HEK293T (cell line): ENCODE measurements around the gene THAP4.
"Not testable (repeated sequence)": the region's sequence is repeated elsewhere in the genome, so short reads cannot be mapped to it uniquely, and the experiment has no call there.

Experiments used
- CTCF ChIA-PET: fragments of 350-600 bp; formaldehyde crosslinking; extraction: SDS; loops from one replicate; lab custom pipeline; 2021; ENCODE audit warnings: antibody characterized with exemption, inconsistent platforms; lab: Yijun Ruan, JAX
- POLR2A ChIA-PET: fragments of 350-600 bp; formaldehyde crosslinking; extraction: SDS; loops from one replicate; lab custom pipeline; 2020; ENCODE audit warnings: antibody characterized with exemption, inconsistent platforms; lab: Yijun Ruan, JAX
- DNase-seq: peaks from one replicate; pipeline ENCODE4 v3.0.0; 2012; ENCODE audit warnings: mixed read lengths; ENCODE audit errors: extremely low spot score
- ARNT ChIP-seq: fragments of 450-650 bp; IDR thresholded peaks from 2 replicates; pipeline ENCODE4 v1.6.1; 2017; ENCODE audit warnings: mild to moderate bottlenecking
- BHLHE40 ChIP-seq: fragments of 450-650 bp; IDR thresholded peaks from 2 replicates; pipeline ENCODE4 v1.6.1; 2016; ENCODE audit warnings: mild to moderate bottlenecking, moderate library complexity, borderline replicate concordance
- CTBP1 ChIP-seq: fragments of 450-650 bp; IDR thresholded peaks from 2 replicates; pipeline ENCODE4 v1.6.1; 2016; ENCODE audit warnings: borderline replicate concordance
- ELF4 ChIP-seq: fragments of 450-650 bp; IDR thresholded peaks from 2 replicates; pipeline ENCODE4 v1.6.1; 2017; ENCODE audit warnings: antibody characterized with exemption
- FOXA1 ChIP-seq: fragments of 450-650 bp; IDR thresholded peaks from 2 replicates; pipeline ENCODE4 v1.6.1; 2016; ENCODE audit warnings: mild to moderate bottlenecking
- FOXK2 ChIP-seq: fragments of 450-650 bp; IDR thresholded peaks from 2 replicates; pipeline ENCODE4 v1.6.1; 2016; ENCODE audit warnings: mild to moderate bottlenecking
- FOXM1 ChIP-seq: fragments of 450-650 bp; IDR thresholded peaks from 2 replicates; pipeline ENCODE4 v1.6.1; 2017; ENCODE audit warnings: mild to moderate bottlenecking, borderline replicate concordance
- HDGF ChIP-seq: fragments of 450-650 bp; IDR thresholded peaks from 2 replicates; pipeline ENCODE4 v1.6.1; 2017; ENCODE audit warnings: antibody characterized with exemption, borderline replicate concordance
- L3MBTL2 ChIP-seq: fragments of 450-650 bp; conservative IDR thresholded peaks from 2 replicates; pipeline ENCODE4 v1.6.1; 2016; ENCODE audit warnings: mild to moderate bottlenecking
- LEF1 ChIP-seq: fragments of 450-650 bp; IDR thresholded peaks from 2 replicates; pipeline ENCODE4 v1.6.1; 2017; ENCODE audit warnings: mild to moderate bottlenecking, borderline replicate concordance
- NFRKB ChIP-seq: fragments of 450-650 bp; IDR thresholded peaks from 2 replicates; pipeline ENCODE4 v1.6.1; 2016; ENCODE audit warnings: mild to moderate bottlenecking, moderate library complexity
- PKNOX1 ChIP-seq: fragments of 450-650 bp; IDR thresholded peaks from 2 replicates; pipeline ENCODE4 v1.6.1; 2016
- SP1 ChIP-seq: fragments of 450-650 bp; IDR thresholded peaks from 2 replicates; pipeline ENCODE4 v1.6.1; 2017
- SUZ12 ChIP-seq: fragments of 450-650 bp; IDR thresholded peaks from 2 replicates; pipeline ENCODE4 v1.6.1; 2016; ENCODE audit warnings: mild to moderate bottlenecking
- TARDBP ChIP-seq: fragments of 450-650 bp; IDR thresholded peaks from 2 replicates; pipeline ENCODE4 v1.6.1; 2016
- ZNF384 ChIP-seq: fragments of 450-650 bp; IDR thresholded peaks from 2 replicates; pipeline ENCODE4 v1.6.1; 2016

The THAP4 gene

GRCh38 chr2:241593271-241593670 lies 43.7 kb downstream of the THAP4 start:
- ChIA-PET CTCF (no interaction called here), POLR2A (no interaction called here)
- TF ChIP-seq SUZ12 (no peak), FOXM1 (no peak), ELF4 (no peak), ARNT (no peak), TARDBP (no peak), NFRKB (no peak), PKNOX1 (no peak), CTBP1 (no peak), FOXK2 (no peak), ZNF384 (no peak), L3MBTL2 (no peak), BHLHE40 (no peak), LEF1 (no peak), FOXA1 (no peak), SP1 (no peak), HDGF (no peak)
- no peak for DNase-seq

DNA sequence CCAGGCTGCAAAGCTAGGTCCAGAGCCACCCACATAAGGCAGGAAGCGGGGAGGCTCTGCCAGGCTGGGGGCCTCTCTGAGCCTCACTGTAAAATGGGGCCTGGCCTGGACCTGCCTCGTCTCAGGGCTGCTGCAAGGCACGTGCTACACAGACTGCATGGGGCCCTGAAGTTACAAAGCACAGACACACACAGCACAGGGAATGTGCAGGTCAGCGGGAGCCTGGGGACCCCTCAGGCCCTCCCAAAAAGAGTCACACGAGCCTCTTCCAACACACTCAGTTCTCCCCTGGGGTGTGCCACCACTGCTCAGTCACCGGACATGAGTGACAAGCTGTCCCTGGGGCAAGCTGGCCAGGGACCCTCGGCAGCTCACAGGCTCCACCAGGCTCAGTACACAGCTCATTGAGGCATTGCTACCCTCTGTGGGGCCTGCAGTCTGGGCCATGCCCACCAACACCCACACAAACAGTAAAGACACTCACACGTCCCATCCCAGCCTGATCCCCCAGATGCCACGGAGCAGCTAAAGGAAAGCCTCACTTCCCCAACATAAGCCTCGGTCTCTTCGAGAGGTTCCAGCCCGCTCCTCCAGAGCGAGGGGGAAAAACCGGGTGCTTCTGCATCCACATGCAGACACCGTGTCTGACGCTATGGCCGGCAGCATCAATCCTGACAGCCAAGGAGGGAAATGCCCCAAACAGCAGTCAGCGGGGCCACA lies 44.7 kb downstream of the THAP4 start:
- POLR2A ChIA-PET, result no interaction called here
- TF ChIP-seq PKNOX1 (no peak), FOXK2 (no peak), NFRKB (no peak), FOXM1 (no peak), BHLHE40 (no peak), HDGF (no peak), TARDBP (no peak), SUZ12 (no peak), CTBP1 (no peak)
- CTCF ChIA-PET, result interaction anchor here (1.2 kb wide), 1 partner anchor 18 kb away, joined by 3 read pairs; no protein-coding TSS in a partner anchor
- no peak for DNase-seq

- CTCF ChIA-PET, result interaction anchor here (1.2 kb wide), 1 partner anchor 20 kb away, joined by 3 read pairs; no protein-coding TSS in a partner anchor
- DNase-seq, POLR2A ChIA-PET: not testable (repeated sequence)
Measured at GRCh38 chr2:241590496-241591455, 46.2 kb downstream of the THAP4 start.

DNA sequence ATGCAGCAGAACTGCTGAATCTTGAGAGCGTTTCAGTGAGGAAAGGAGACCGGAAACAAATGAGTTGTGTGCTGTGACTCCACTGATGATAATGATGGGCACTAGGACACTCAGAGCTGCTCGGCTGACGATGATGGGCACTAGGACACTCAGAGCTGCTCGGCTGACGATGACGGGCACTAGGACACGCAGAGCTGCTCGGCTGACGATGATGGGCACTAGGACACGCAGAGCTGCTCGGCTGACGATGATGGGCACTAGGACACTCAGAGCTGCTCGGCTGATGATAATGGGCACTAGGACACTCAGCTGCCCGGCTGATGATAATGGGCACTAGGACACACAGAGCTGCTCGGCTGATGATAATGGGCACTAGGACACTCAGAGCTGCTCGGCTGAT lies 47.1 kb downstream of the THAP4 start:
- POLR2A ChIA-PET, DNase-seq, CTCF ChIA-PET: not testable (repeated sequence)

DNA sequence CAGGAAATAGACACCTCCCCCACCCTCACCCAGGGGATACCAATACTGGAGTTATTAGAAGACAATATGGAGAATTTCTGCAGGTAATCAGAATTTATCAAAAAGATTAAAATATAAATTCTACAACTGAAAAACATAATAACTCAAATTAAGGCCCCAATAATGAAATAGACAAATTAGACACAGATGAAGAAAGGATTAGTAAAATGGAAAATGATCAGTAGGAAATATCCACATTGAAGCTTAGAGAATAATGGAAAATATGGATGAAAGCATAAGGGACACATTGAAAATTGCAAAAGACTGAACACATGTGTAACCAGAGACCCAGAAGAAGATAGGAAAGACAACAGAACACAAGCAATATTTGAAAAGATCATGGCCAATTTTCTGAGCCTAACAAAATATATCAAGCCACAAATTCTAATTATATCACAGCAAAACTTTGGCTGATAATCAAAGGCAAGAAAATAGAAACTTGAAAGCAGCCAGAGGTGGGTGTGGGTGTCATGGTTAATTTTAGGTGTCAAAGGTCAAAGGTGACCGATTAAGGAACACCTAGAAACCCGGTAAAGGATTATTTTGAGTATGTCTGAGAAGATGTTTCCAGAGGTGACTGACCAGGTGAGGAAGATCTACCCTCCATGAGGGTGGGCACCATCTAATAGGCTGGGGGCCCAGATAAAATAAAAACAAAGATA lies 50.2 kb downstream of the THAP4 start:
- ChIA-PET POLR2A (no interaction called here), CTCF (no interaction called here)
- no peak for TF ChIP-seq FOXK2
- no peak for TF ChIP-seq PKNOX1
- TF ChIP-seq SUZ12, result no peak
- TF ChIP-seq CTBP1, result no peak
- TF ChIP-seq NFRKB, result no peak
- TF ChIP-seq ARNT, result no peak
- no peak for TF ChIP-seq TARDBP
- TF ChIP-seq ZNF384, result no peak
- TF ChIP-seq BHLHE40, result no peak
- TF ChIP-seq HDGF, result no peak
- no peak for TF ChIP-seq ELF4
- TF ChIP-seq SP1, result no peak
- no peak for DNase-seq

GRCh38 chr2:241584436-241584835 lies 52.5 kb downstream of the THAP4 start:
- POLR2A ChIA-PET, result no interaction called here

More at GRCh38 chr2:241584436-241584835, 52.5 kb downstream of the THAP4 start:
- CTCF ChIA-PET, result no interaction called here
- DNase-seq, result no peak
- TF ChIP-seq FOXM1 (no peak), SP1 (no peak), FOXA1 (no peak), SUZ12 (no peak), CTBP1 (no peak), FOXK2 (no peak), L3MBTL2 (no peak), BHLHE40 (no peak), PKNOX1 (no peak), ELF4 (no peak)
